MV-4-11 (cell line): Measurements from ENCODE around the gene CWF19L2.

Experiments used
- DNase-seq: peaks from one replicate; lab custom pipeline; 2025; lab: John Stamatoyannopoulos, UW

Gene CWF19L2

DNA sequence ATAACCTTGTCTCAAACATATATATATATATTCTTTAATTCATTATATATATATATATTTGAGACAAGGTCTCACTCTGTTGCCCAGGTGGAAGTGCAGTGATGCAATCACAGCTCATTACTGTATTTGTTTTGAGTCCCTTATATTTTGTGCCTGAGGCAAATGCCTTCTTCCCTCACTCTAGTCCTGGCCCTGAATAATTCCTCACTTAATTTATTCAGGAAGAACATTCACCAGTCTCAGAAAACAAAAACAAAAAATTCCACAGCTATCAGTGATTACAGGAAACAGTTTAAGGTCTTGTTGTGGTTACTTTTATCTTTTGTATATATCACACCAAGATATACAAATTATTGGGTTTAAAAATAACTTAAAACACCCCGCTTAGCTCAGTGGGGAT lies 155.7 kb downstream of the CWF19L2 start:
- no peak for DNase-seq

DNA sequence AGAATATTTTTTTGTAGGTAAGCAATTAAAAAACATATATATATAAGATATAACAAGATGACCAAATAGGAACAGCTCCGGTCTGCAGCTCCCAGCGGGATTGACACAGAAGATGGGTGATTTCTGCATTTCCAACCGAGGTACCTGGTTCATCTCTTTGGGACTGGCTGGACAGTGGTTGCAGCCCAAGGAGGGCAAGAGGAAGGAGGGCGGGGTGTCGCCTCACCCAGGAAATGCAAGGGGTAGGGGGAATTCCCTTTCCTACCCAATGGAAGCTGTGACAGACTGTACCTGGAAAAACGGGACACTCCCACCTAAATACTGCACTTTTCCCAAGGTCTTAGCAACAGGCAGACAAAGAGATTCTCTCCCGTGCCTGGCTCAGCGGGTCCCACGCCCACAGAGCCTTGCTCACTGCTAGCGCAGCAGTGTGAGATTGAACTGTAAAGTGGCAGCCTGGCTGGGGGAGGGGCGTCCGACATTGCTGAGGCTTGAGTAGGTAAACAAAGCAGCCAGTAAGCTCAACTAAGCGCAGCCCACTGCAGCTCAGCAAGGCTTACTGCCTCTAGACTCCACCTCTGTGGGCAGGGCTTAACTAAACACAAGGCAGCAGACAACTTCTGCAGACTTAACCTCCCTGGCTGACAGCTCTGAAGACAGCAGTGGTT lies 163.8 kb downstream of the CWF19L2 start:
- DNase-seq: no peak

DNA sequence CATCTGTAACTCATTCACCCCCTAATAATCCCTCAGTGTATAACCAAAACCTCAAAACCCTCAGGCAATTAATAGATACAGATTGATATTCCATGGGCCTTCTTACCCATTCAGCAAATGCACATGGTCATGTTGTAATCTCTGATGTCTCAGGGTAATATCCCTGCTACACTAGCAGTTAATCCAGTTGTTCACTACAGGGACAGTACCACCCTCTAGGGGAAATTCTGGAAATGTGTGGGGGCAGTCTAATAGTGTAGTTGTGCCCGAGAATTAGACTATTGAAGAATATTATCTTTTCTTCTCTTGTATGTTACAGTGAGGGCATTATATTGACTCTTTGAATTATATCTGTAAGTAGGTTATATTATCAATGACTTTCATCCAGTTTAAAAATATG lies 175.4 kb downstream of the CWF19L2 start:
- DNase-seq: no peak
